PC-3 (cell line): ENCODE results near the gene MIA.
"Not testable (repeated sequence)": the region's sequence is repeated elsewhere in the genome, so short reads cannot be mapped to it uniquely, and the experiment has no call there.

ENCODE experiments used
- CTCF ChIP-seq: fragments of 300-600 bp; sonication (generic); conservative IDR thresholded peaks from 2 replicates; pipeline ENCODE4 v1.5.1; 2017; ENCODE audit warnings: antibody characterized with exemption, low read depth, mild to moderate bottlenecking, low read length
- EZH2 ChIP-seq: fragments of 300-600 bp; sonication (generic); IDR thresholded peaks from one replicate; pipeline ENCODE4 v1.6.1; 2017; ENCODE audit warnings: antibody characterized with exemption, mild to moderate bottlenecking, low read length; ENCODE audit not compliant: unreplicated experiment
- EZH2phosphoT487 ChIP-seq: fragments of 300-600 bp; sonication (generic); IDR thresholded peaks from 2 replicates; pipeline ENCODE4 v1.6.1; 2018; ENCODE audit warnings: mild to moderate bottlenecking, antibody characterized with exemption, low read length, borderline replicate concordance

- TF ChIP-seq CTCF, EZH2phosphoT487, EZH2: not testable (repeated sequence)
Measured at GRCh38 chr19:40825460-40826095, 50.3 kb downstream of the MIA start.
